NCI-H1436 (cell line): ENCODE measurements around the gene SP1.

ENCODE experiments used
- DNase-seq: peaks from one replicate; lab custom pipeline; 2025; lab: John Stamatoyannopoulos, UW

SP1 gene

GRCh38 chr12:53450936-53451335 is 71.0 kb downstream of the SP1 start:
- no peak for DNase-seq

DNA sequence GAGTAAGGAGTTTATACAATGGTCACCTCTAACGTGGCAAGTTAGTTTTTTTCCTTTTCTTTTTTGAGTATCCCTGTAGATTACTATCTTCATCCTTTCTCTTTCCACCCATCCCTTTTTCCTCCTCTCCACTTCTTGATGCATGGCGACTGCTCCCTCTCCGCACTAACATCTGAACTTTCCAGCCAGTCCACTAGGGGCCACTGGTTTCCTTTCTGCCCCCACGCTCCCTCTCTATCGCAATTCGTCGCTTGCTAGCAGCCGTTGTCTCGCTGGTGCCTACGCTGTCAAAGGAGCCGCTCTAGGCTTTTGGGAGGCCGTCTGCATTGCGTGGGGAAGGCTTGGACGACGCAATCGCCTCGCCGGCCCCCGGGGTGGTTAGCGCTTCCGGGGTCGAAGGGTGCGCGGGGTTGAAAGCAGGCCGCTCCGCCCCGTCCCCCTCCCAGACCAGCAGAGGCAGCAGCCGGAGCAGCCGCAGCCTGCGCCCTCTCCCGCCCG is 71.7 kb downstream of the SP1 start, which contains the start of gene PCBP2:
PCBP2 (plus strand) TSS at position 442 of the 498 bp plus-strand sequence. CDS start 2,699 bp downstream, outside the sequence.
- peak; percentile 99 for DNase-seq

DNA sequence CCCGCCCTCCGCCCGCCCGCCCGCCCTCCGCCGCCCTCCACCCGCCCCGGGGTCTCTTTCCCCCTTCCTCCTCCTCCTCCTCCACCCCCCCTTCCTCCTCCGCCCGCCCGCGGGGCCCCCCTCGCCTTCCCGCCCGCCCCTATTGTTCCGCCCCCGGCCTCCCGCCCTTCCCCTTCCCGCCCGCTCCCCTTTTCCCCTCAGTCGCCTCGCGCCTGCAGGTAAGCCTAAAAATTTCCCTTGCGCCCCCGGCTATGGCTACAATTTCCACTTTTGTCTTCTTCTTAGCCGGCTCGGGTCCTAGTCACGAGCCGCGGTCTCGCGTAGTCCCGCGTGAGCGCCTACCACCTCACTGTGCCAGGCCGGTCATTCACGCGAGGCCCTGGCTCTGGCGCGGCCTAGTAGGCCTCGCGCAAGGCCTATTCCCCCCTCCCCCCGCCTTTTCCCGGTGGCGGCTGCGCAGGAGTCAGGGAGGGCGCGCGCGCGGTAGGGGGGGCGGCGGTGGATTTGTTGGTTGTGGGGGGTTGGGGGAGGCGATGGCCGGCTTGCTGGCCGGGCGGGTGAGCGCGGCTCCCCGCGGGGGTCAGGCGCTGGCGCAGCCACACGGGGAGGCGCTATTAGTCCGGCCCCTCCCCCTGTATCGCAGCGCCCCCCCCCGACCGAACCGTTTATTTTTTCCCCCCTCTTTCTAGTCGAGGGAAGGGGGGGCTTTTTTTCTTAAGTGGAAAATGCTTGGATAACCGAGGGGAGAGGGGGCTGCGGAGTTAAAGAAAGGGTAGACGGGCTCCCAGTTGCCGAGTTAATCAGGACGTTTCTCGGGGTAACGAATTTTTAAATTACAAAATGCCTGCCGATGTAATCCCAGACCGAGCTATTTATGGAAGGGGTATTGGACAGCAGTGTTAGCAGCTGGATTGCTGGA is 72.4 kb downstream of the SP1 start:
- peak; percentile 54 for DNase-seq

DNA sequence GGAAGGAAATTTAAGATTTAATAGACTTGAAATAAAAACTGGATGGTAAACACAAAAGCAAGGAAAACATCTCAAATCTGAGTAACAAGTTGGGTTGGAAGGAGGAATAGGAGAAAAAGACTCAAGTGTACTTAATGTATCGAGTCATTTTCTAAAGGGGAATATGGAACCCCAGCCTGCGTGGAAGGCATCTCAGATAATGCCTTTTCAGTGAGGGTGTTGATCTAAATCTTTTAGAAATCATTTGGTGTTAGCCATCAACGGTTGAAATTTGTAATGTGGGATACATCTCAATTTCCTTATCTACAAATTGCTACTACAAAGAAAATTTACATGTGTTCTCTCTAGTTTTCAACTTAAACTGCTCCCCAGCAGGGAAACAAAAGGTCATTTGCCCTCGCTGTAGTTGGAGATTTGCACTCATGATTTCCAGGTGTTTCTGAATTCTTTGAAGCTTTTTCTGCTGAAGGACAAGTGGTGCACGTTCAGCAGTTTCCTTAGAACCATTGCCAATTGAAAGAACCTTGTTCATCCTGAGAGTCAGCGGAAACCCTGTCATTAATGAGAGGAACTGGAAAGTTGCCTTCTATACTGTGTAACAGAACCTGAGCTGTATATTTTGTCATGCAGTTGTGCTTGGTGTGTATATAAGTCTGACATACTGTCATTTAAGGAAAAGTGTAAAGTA is 74.1 kb downstream of the SP1 start:
- no peak for DNase-seq

- no peak for DNase-seq
These were observed 74.7 kb downstream of the SP1 start for GRCh38 chr12:53454707-53455106.

DNA sequence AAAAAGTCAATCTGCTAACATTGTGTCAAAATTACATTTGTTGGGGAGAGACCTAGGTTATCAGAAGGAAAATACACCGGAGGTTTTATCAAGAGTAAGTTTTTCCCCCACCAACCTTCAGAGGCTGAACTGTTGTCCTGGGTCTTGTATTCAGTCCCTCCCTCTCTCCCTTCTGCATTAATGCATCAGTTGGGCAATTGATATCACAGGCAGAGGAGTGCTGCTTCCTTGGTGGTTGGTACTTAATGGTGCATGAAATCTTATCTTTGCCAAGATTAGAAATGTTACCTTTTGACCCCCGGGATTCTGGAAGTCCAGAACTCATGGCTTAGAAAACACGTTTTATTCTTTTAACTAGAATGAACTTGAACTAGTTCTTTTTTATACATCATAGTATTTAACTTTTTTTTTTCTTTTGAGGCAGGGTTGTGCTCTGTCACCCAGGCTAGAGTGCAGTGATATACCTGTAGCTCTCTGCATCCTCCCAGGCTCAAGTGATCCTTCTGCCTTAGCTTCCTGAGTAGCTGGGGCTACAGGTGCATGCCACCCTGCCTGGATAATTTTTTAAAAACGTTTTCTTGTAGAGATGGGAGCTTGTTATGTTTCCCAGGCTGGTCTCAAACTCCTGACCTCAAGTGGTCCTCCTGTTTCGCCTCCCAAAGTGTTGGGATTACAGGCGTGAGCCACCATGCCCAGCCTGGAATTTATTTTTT is 76.8 kb downstream of the SP1 start:
- no peak for DNase-seq

DNA sequence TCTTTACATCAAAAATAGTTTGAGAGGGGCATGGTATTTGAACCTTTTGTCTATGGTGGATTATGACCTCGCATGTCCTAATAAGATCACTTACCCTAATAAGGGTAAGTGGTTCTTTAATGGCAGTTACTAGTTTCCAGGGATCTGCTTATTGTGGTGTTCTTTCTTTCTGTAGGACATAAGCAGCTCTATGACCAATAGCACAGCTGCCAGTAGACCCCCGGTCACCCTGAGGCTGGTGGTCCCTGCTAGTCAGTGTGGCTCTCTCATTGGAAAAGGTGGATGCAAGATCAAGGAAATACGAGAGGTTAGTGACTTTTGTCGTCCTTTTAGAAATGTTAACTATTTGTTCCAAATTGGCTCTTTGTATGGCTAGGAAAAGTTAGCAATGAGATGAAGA is 79.1 kb downstream of the SP1 start:
- DNase-seq, result no peak

DNA sequence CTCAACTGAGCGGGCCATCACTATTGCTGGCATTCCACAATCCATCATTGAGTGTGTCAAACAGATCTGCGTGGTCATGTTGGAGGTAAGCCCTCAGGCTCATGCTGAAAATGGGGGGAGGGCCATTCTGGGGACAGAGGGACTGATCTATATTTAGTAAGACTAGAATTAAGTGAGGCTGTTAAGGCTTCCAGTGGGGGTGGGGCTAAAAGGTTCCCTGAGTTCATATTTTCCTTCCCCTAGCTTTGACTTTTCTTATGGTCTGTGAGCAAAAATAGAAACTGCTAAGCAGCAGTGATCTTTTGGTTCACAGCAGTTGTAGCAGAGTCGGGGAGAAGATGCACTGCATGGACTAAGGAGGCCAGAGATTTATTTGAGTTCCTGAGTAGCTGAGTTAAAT is 81.1 kb downstream of the SP1 start:
- no peak for DNase-seq

- no peak for DNase-seq
These were observed 81.6 kb downstream of the SP1 start for GRCh38 chr12:53461591-53461990.

DNA sequence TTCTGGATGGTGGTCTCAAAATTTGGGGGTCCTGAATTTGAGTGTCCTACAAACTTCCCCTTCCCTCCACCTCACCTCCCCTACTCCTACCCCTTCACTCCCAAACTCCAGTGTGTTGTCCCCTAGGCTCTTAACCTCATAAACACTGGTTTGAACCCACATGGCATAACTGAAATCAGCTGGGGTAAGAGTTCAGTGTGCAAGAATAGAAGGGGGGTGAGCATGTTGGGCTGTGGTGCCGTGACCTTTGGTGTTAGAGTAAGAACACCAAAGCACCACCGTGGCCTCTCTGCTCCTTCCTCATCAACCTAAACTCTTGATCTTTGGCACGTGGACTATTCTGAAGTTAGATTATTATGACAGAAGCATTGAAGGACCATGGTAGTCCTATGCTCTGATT is 83.0 kb downstream of the SP1 start:
- DNase-seq, result no peak

DNA sequence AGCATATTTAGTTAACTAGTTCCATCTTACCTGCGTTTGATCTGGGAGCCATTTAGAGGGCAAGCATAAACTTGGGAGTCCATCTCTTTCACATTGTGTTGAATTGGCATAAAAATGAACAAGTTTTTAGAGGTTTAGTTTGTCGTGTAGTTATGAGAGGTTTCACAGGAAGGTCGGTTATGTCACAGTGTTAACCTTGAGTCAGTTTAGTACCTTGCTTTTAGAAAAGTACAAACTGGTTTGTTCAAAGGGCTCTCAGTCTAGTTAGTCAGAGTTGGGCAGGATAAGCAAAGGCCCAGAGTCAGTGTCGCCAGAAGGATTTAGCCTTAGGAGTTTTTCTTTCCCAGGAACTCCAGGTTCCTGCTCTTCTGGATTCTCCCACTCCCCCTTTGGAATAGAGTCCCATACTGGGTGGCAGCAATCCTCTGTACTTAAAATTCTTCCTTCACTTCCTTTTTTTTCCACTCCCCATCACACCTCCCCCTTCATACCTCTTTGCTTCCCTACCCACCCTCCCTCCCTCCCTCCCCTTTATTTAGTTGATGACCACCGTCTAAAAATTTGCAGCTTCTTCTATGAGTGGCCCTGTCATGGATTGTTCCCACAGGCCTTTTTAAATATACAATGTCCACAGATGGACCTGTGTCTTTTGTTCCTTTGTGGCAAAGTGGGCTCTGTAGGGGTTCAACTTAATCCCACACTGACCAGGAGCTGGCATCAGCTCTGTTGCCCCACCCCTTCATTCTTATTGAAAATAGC is 84.0 kb downstream of the SP1 start:
- no peak for DNase-seq

DNA sequence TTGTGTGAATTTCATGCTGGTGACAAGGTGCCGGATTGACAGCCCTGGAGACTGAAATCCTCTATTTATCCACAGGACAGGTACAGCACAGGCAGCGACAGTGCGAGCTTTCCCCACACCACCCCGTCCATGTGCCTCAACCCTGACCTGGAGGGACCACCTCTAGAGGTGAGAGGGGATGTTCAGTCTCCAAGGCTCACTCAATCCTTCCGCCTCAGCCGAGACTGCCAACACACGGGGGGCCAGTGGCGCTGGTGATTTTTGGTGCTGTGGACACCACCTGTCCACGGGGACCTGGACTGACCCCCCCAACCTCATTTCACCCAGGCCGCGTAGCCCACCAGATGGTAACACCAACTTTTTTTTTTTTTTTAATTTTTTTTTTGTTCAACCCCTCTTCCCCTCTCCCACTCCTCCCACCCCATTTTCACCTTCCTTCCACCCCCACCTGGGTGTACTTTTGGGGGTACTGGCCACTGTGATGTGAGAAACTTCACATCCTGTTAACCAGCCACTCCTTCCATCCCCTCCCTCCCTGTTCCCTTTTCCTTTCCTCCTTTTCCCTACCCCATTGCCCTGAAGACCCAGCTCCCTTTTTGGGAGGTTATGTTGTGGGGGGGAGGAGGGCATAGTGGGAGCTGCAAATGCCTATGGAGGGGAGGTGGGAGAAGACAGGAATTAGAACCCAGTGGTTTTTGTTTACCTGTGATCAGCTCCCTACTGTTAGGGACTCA is 84.9 kb downstream of the SP1 start:
- DNase-seq, result no peak

GRCh38 chr12:53465679-53466078 is 85.7 kb downstream of the SP1 start:
- DNase-seq, result no peak
